Duodenal mucosa (tissue), 2 donors: ENCODE results near the gene GCGR.

Source experiments
- H3K27ac ChIP-seq: one replicate; pipeline ENCODE4 v1.7.0; 2013; ENCODE audit warnings: low read depth, low read length
- H3K27me3 ChIP-seq, 2 donors: one replicate each; pipeline ENCODE4 v1.7.0; 2013; ENCODE audit warnings: low read length in 2 of 2, control low read depth in 1 of 2; ENCODE audit not compliant: insufficient read depth in 2 of 2, control insufficient read depth in 1 of 2
- H3K36me3 ChIP-seq, 2 donors: one replicate each; pipeline ENCODE4 v1.7.0; 2013; ENCODE audit warnings: low read length in 2 of 2, control low read depth in 1 of 2; ENCODE audit not compliant: insufficient read depth in 2 of 2, control insufficient read depth in 1 of 2
- H3K4me1 ChIP-seq, 2 donors: one replicate each; pipeline ENCODE4 v1.7.0; 2013; ENCODE audit warnings: low read length in 2 of 2, control low read depth in 1 of 2; ENCODE audit not compliant: insufficient read depth in 2 of 2, control insufficient read depth in 1 of 2
- H3K4me3 ChIP-seq, 2 donors: one replicate each; pipeline ENCODE4 v1.7.0; 2013; ENCODE audit warnings: low read length in 2 of 2, low read depth in 1 of 2
- H3K9ac ChIP-seq, 2 donors: one replicate each; pipeline ENCODE4 v1.7.0; 2013; ENCODE audit warnings: low read length in 2 of 2, low read depth in 1 of 2
- H3K9me3 ChIP-seq, 2 donors: one replicate each; pipeline ENCODE4 v1.7.0; 2013; ENCODE audit warnings: low read length in 2 of 2, control low read depth in 1 of 2; ENCODE audit not compliant: control insufficient read depth in 1 of 2

The GCGR gene

DNA sequence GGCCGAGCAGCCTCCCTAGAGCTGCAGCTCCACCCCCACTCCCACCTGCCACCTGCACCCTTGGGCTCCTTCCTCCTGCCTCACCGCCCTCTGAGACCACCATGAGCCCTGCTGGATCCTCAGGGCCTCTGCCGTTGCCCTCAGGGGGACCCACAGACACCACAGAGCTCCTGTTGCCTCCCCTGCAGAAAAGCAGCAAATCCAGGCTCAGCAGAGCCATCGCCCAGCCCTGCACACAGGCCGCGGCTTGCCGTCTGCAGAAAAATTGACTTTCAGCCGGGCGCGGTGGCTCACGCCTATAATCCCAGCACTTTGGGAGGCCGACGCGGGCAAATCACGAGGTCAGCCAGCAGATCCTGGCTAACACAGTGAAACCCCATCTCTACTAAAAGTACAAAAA lies 37.9 kb downstream of the GCGR start:
- H3K9me3 ChIP-seq, result no peaks in the 10 kb centered on the region
- H3K36me3 ChIP-seq, result peaks cover 39 to 44% of the 10 kb centered on the region in 2 donors
- H3K27ac ChIP-seq, result no peak overlapping the region
- H3K4me3 ChIP-seq, result no peak overlapping the region
- H3K4me1 ChIP-seq, result no peaks in the 10 kb centered on the region
- no peaks in the 10 kb centered on the region for H3K27me3 ChIP-seq
- no peak overlapping the region for H3K9ac ChIP-seq

DNA sequence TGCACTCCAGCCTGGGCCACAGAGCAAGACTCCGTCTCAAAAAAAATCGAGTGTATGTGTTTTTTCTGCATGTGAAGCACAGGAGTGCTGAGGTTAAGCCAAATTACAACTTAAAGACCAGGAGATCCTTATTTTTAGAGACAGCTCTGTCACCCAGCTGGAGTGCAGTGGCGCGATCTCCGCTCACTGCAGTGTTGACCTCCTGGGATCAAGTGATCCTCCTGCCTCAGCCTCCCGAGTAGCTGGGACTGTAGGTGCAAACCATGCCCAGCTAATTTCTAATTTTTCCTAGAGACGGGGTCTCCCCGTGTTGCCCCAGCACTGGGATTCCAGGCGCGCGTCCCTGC lies 38.4 kb downstream of the GCGR start:
- Histone ChIP-seq H3K4me3 (no peak overlapping the region), H3K9me3 (no peaks in the 10 kb centered on the region), H3K4me1 (no peaks in the 10 kb centered on the region), H3K36me3 (peaks cover 44 to 49% of the 10 kb centered on the region in 2 donors), H3K27ac (no peak overlapping the region), H3K27me3 (no peaks in the 10 kb centered on the region), H3K9ac (no peak overlapping the region)

DNA sequence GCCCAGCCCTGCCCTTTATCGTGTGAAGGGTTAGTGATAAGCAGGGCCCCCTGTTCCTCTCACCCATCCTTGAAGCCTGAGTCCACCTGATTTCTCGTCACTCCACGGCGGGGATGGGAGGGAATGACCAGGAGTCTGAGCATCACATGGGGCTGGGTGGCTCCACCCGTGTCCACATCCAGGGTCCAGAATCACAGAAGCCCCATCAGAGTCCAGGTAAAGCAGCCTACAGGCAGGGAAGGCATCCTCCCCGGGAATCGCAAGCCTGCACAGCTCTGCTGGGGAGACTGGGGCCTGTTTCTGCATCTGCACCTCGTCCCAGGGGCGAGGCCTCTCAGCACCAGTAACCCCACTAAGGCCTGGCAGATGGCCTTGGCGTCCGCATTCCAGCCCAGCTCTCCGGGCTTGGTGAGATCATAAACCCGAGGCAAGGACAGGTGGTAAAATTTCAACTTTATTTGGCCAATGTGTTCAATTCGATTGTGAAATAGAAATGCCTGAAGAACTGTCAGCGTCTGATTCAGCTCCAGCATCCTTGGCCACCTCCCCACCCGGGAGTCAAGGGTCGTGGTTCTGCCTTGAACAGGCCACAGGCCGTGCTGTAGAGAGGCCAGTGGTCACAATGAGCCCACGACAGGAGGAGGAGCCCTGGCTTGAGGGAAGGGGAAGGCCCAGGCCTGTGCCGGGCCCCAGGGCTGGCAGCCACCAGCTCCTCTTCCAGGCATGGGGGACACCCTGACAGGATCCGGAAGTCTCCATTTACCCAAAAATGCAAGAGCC lies 39.0 kb downstream of the GCGR start:
- Histone ChIP-seq H3K4me1 (no peaks in the 10 kb centered on the region), H3K9me3 (no peaks in the 10 kb centered on the region), H3K27me3 (no peaks in the 10 kb centered on the region), H3K27ac (no peak overlapping the region), H3K36me3 (peaks cover 45 to 54% of the 10 kb centered on the region in 2 donors), H3K9ac (no peak overlapping the region), H3K4me3 (no peak overlapping the region)

DNA sequence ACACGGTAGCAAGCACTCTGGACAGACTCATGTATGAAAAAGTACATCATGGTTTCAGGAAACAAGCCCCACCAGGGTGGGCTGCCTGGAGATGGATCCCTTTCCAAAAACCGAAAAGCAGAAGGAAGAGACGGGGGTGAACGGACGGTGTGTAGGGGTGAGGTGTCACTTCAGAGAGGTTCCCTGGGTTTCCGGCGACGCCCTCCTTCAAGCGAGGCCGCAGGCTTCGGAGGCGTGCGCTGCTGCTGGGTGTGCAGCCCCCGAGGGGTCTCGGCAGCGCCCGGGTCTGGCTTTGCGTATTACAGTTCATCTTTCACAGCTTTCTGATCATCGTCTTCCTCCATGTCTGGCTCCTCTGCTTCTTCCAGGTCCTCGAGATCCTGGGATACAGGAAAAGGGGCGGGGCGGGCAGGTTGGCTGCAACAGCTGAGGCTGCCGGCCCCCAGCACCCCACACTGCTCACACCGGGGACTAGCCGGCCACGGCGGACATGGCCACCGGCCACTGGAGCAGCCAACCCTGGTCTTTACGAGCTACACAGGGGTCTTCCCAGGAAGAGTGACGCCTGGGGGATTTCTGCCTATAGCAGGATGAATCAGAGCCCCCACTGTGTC lies 39.9 kb downstream of the GCGR start:
- H3K4me3 ChIP-seq, result no peak overlapping the region
- H3K9ac ChIP-seq, result no peak overlapping the region
- peaks cover 45 to 59% of the 10 kb centered on the region in 2 donors for H3K36me3 ChIP-seq
- no peaks in the 10 kb centered on the region for H3K9me3 ChIP-seq
- no peaks in the 10 kb centered on the region for H3K27me3 ChIP-seq
- H3K27ac ChIP-seq, result no peak overlapping the region
- no peaks in the 10 kb centered on the region for H3K4me1 ChIP-seq

DNA sequence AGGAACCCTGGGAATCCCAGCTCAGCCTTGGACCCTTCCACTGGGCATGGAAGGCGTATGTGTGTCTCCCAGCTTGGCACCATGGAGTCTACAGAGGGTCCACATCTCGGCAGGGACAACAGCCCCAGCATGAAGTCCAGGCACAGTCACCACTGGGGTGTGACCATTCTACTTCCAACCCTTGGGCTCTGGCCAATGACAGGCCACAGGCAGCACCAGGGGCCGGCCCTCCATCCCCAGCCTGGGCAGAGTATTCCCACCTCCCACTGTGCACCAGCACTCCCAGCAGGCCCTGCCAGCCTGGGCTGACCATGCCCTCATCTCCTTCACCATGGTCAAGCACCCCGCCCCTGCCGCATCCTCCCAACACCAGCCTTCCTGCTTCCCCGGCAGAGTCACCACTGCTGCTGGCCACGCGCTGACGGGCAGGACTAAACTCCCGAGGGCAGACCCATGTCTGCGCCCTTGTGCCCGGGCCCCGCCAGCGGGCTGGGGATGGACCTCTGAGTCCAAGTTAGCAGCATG lies 40.4 kb downstream of the GCGR start:
- H3K9me3 ChIP-seq, result no peaks in the 10 kb centered on the region
- no peak overlapping the region for H3K27ac ChIP-seq
- no peak overlapping the region for H3K9ac ChIP-seq
- no peaks in the 10 kb centered on the region for H3K4me1 ChIP-seq
- H3K4me3 ChIP-seq, result no peak overlapping the region
- H3K36me3 ChIP-seq, result peaks cover 45 to 61% of the 10 kb centered on the region in 2 donors
- H3K27me3 ChIP-seq, result no peaks in the 10 kb centered on the region

DNA sequence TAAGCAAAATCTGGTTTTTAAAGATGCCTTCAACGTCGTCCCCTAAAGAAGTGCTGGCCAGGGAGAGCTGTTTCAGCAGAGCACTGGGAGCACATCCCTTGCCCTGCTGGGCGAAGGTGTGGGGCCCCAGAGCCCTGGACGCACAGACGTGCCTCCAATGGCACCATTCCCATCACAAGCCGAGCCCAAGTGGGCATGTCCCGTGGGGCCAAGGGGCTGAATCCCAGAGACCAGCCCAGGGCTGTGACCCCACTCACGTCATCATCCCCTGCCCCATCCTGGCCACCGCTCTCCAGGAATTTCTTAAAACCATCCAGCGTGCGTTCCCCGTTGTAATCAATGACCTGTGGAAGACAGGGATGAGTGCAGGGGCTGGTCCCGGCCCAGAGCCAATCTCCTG lies 40.9 kb downstream of the GCGR start:
- Histone ChIP-seq H3K27me3 (no peaks in the 10 kb centered on the region), H3K27ac (no peak overlapping the region), H3K9ac (no peak overlapping the region), H3K9me3 (no peaks in the 10 kb centered on the region), H3K4me1 (no peaks in the 10 kb centered on the region), H3K4me3 (no peak overlapping the region), H3K36me3 (peaks cover 45 to 61% of the 10 kb centered on the region in 2 donors)

DNA sequence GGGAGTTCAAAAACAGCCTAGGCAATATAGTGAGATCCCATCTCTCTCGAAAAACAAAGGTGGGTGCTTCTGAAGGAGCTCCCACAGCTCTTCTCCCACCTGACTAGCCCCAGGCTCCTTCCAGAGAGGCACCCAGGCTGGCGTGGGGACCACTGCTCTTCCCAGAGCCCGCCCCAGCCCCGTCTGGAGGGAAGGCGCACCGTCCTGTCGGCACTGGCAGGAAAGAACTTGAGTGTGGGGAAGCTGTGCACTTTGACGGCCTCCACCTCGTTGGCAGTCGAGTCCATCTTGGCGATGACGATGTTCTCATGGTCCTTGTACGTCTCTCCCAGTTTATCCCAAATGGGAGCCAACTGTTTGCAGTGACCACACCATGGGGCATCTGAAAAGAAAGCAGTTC lies 41.4 kb downstream of the GCGR start:
- peaks cover 45 to 61% of the 10 kb centered on the region in 2 donors for H3K36me3 ChIP-seq
- H3K4me1 ChIP-seq, result no peaks in the 10 kb centered on the region

DNA sequence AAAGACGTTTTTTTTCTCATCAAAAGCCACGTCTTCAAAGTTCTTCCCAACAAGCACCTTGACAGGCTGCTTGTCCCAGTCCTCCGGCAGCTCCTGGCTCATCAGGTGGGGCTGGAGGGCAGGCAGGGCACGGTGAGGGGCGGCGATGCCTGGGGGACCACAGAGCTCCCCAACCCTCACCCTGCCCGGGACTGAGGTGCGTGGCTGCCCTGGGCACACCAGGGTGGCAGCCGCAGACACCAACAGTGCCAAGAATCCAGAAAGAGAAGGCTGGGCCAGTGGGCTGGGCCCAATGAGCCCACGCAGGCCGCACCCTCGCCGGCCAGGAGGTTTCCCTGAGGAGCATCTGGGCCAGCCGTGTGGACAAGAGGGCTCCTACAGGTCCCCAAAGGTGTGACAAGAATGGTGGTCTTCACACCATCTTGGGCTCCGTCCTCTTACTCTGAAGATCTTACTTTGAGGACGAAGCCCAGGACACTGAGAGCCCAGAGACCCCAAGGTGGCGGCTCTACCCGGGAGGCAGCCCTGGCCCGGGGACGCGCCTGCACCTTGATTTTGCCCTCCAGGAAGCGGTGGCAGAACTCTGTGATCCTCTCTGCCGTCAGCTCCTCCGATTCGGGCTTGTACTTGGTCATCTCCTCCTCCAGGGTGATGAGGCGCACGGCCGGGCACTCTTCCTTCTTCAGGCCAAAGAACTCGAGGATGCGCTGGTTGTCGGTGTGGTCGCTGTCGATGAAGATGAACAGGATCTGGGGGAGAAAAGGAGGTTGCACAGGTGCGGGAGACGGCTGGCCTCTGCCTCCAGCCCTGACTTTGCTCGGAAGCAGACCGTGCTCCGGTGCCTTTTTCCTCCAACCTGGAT lies 42.2 kb downstream of the GCGR start:
- no peak overlapping the region for H3K9ac ChIP-seq
- H3K27me3 ChIP-seq, result no peaks in the 10 kb centered on the region
- H3K4me3 ChIP-seq, result no peak overlapping the region
- no peak overlapping the region for H3K27ac ChIP-seq
- no peaks in the 10 kb centered on the region for H3K4me1 ChIP-seq
- H3K9me3 ChIP-seq, result no peaks in the 10 kb centered on the region
- H3K36me3 ChIP-seq, result peaks cover 45 to 63% of the 10 kb centered on the region in 2 donors

More for the DNA sequence above, 41.4 kb downstream of the GCGR start:
- Histone ChIP-seq H3K9me3 (no peaks in the 10 kb centered on the region), H3K27me3 (no peaks in the 10 kb centered on the region), H3K27ac (no peak overlapping the region), H3K4me3 (no peak overlapping the region), H3K9ac (no peak overlapping the region)

DNA sequence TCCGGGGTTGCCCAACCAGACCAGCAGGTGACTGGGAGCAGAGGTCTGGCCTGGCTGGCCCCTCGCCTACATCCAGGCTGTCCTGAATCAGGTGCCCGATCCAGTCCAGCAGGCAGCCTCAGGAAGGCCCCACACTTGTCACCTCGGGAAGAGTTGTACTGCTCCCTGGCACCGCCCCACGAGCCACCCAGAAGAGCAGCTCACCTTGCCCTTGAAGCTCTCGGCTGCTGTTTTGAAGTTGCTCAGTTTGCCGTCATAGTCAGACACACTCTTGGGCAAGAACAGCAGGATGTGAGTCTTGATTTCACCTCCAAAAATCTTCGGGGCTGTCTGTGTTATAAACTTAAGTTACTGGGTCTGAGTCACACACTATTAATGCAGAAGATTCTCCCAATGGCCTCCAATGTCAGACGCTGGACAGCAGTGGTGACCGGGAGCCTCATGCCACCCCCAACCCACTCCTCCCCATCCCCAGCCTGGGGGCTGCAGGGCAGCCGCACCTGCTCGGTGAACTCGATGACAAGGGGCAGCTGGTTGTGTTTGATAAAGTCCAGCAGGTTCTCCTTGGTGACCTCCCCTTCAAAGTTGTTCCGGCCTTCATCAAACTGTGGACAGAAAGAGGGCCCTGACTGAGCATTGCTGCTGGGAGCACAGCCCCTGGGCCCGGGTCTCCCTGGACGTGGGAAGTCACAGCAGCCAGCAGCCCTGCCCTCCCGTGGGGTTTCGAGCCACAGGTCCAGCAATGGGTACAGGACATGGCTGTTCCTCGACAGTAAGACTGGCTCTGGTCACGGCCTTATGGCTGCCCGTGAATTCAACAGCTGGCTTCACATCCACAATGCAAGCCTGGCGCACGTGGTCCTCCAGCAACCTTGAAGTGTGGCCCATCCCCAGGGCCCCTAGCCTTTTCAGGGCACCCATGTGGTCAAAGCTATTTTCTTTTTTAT lies 43.1 kb downstream of the GCGR start:
- Histone ChIP-seq H3K4me1 (no peaks in the 10 kb centered on the region), H3K9ac (no peak overlapping the region), H3K27me3 (no peaks in the 10 kb centered on the region), H3K4me3 (no peak overlapping the region), H3K27ac (no peak overlapping the region), H3K9me3 (no peaks in the 10 kb centered on the region), H3K36me3 (peaks cover 47 to 72% of the 10 kb centered on the region in 2 donors)
